Esophagus squamous epithelium (tissue), 5 donors: Measurements from ENCODE around the gene ARHGAP12. TPM values are rescaled to one million over a fixed set of nuclear protein-coding genes. Genes with fewer than 3 reads are reported as not detected.

ENCODE experiments used
- DNase-seq: peaks from one replicate; lab custom pipeline; 2025; lab: John Stamatoyannopoulos, UW
- H3K27ac ChIP-seq, 4 donors: fragments of 200-600 bp; sonication (generic); one replicate each; pipeline ENCODE4 v1.5.1; 2016 to 2019; ENCODE audit warnings: mild to moderate bottlenecking in 1 of 4
- H3K27me3 ChIP-seq, 4 donors: fragments of 200-600 bp; sonication (generic); 1 replicate in 3 of 4; 2 replicates in 1 of 4; pipeline versions ENCODE4 v1.5.1 to v1.6.0; 2017 to 2021; ENCODE audit warnings: antibody characterized with exemption in 1 of 4
- H3K36me3 ChIP-seq, 3 donors: fragments of 200-600 bp; sonication (generic); one replicate each; pipeline ENCODE4 v1.5.1; 2016 to 2019
- H3K4me1 ChIP-seq, 3 donors: fragments of 200-600 bp; sonication (generic); one replicate each; pipeline ENCODE4 v1.5.1; 2017 to 2019
- H3K4me3 ChIP-seq, 4 donors: fragments of 200-600 bp; sonication (generic); 1 replicate in 3 of 4; 2 replicates in 1 of 4; pipeline ENCODE4 v1.5.1; 2016 to 2019; ENCODE audit warnings: mild to moderate bottlenecking in 2 of 4, moderate library complexity in 1 of 4
- H3K9me3 ChIP-seq, 3 donors: fragments of 200-600 bp; sonication (generic); one replicate each; pipeline ENCODE4 v1.5.1; 2016 to 2019
- CTCF ChIP-seq, 6 experiments: fragments of 450-650 bp in 4 of 6; fragments of 200-600 bp in 2 of 6; sonication (generic) in 2 of 6; IDR thresholded peaks; one replicate each; pipeline ENCODE4 v1.5.1; 2016 to 2019; ENCODE audit warnings: antibody characterized with exemption in 6 of 6, mild to moderate bottlenecking in 4 of 6, moderate library complexity in 4 of 6
- POLR2A ChIP-seq, 4 donors: fragments of 450-650 bp; IDR thresholded peaks; one replicate each; pipeline ENCODE4 v1.6.1; 2017; ENCODE audit warnings: antibody characterized with exemption in 4 of 4, mild to moderate bottlenecking in 4 of 4, moderate library complexity in 3 of 4
- WGBS, 2 donors: methylation state at CpG; one replicate each; pipeline ENCODE4 v1.1.5; 2018; 5-methylcytosine and 5-hydroxymethylcytosine counted together
- intact Hi-C: fragments of 100-400 bp; cut with DNase I; formaldehyde crosslinking; loops from one replicate; pipeline ENCODE4 v1.15.0; 2022
- total RNA-seq, 4 donors: library from RNA; depleted of rRNA; stranded (reverse); fragments of >200 nt; gene quantifications; one replicate each; pipeline ENCODE4 v1.1.0, GENCODE V29; 2016
- donor health status: DM: yes; HTN: yes; CAD: no.

The ARHGAP12 gene
- total RNA-seq, 4 donors from 2014 or later: 8.5 to 31.3 (median 16.9) TPM

DNA sequence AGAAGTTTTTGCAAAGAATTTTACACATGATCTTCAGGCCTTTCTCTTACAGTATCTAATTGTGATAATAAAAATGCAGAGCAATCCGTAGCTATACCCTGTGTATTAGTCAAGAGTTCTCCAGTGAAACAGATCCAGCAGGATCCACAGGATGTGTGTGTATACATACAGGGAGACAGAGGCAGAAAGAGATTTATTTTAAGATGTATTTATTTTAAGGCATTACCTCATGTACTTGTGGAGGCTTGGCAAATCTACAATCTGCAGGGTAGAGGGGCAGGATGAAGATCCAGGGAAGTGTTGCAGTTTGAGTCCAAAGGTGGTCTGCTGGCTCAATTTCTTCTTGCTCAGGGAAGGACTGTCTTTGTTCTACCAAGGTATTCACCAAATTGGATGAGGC, 41.7 kb downstream of the ARHGAP12 start:
- intact Hi-C loops: no loop called here
- Histone ChIP-seq H3K27me3 (no peaks in the 10 kb centered on the region), H3K4me1 (peaks cover 0 to 13% (median 0%) of the 10 kb centered on the region in 3 donors), H3K27ac (no peak overlapping the region), H3K4me3 (no peak overlapping the region), H3K9me3 (no peaks in the 10 kb centered on the region), H3K36me3 (no peaks in the 10 kb centered on the region)
- TF ChIP-seq CTCF (IDR thresholded peaks at IDR 0.05) (no peak), POLR2A (IDR thresholded peaks at IDR 0.05) (no peak)
- DNase-seq: no peak
- 47 to 71% methylated on average over 1 of the region's 1 CpG for WGBS, 2 donors

- H3K4me3 ChIP-seq: no peak overlapping the region
- H3K27ac ChIP-seq: no peak overlapping the region
- no peak for DNase-seq
- intact Hi-C loops: no loop called here
- H3K4me1 ChIP-seq: peaks cover 0 to 13% (median 0%) of the 10 kb centered on the region in 3 donors
- no peaks in the 10 kb centered on the region for H3K36me3 ChIP-seq
- H3K9me3 ChIP-seq: no peaks in the 10 kb centered on the region
- TF ChIP-seq POLR2A (IDR thresholded peaks at IDR 0.05): no peak
- TF ChIP-seq CTCF (IDR thresholded peaks at IDR 0.05): no peak
- H3K27me3 ChIP-seq: no peaks in the 10 kb centered on the region
These were observed 42.7 kb downstream of the ARHGAP12 start for GRCh38 chr10:31885971-31886370.

DNA sequence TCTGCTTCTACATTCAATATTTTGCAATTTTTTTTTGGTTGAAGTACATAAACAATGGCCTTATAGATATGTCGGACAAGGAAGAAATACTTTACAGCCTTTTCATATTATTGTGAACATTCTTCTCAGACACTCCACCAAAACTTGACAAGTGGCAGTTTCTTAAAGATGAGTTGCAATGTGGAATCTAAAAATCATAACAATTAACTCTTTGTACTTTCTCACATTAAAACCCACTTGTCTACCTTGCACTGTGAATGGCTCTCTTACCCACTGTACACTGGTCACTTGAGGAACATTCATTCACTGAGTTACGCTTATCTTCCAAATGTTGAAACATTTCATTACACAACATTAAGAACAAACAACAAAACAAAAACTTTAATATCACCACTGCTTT, 44.2 kb downstream of the ARHGAP12 start:
- Histone ChIP-seq H3K4me1 (peaks cover 0 to 13% (median 0%) of the 10 kb centered on the region in 3 donors), H3K27ac (no peak overlapping the region), H3K4me3 (no peak overlapping the region), H3K9me3 (no peaks in the 10 kb centered on the region), H3K36me3 (no peaks in the 10 kb centered on the region), H3K27me3 (no peaks in the 10 kb centered on the region)
- intact Hi-C loops: no loop called here
- WGBS, 2 donors: 93 to 97% methylated on average over 2 of the region's 2 CpGs
- no peak for DNase-seq
- TF ChIP-seq CTCF (IDR thresholded peaks at IDR 0.05): no peak
- no peak for TF ChIP-seq POLR2A (IDR thresholded peaks at IDR 0.05)

DNA sequence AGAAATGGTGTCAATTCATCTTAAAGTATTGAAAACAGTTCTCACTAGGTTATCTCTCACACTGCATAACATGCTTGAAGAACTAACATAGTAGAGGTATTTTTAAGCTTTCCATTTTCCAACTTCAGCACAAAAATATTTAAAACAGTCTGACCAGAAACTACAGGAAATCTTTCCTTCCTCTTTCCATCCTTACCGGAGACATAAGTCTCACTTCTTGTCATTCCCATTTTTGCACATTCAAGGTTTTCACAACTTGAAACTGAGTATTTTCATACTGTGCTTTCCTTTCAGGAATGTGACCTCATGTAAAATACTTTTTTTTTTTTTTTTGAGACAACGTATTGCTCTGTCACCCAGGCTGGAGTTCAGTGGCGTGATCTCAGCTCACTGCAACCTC, 45.2 kb downstream of the ARHGAP12 start:
- no peak for DNase-seq
- H3K27ac ChIP-seq: no peak overlapping the region
- no peaks in the 10 kb centered on the region for H3K9me3 ChIP-seq
- no peaks in the 10 kb centered on the region for H3K27me3 ChIP-seq
- TF ChIP-seq CTCF (IDR thresholded peaks at IDR 0.05) (no peak), POLR2A (IDR thresholded peaks at IDR 0.05) (no peak)
- intact Hi-C loops: no loop called here
- H3K4me1 ChIP-seq: peaks cover 0 to 6% (median 0%) of the 10 kb centered on the region in 3 donors
- H3K4me3 ChIP-seq: no peak overlapping the region
- H3K36me3 ChIP-seq: no peaks in the 10 kb centered on the region
- 54 to 85% methylated on average over 3 of the region's 3 CpGs for WGBS, 2 donors

DNA sequence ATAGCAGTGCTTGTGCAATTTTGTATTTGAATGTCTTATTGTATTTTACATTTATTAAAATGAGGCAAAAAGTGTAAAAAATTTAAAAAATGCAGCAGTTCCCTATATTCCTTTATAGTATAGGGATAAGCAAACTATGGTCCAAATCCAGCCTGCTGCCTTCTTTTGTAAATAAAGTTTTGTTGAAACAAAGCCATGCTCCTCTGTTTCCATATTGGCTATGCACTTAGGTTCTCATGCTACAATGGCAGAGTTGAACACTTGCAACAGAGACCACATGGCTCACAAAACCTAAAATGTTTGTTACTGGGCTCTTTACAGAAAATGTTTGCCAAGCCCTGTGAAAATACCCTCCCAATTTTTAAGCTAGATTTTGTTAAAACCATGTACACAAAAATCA, 50.1 kb downstream of the ARHGAP12 start:
- Histone ChIP-seq H3K4me3 (no peak overlapping the region), H3K4me1 (peaks cover 0 to 19% (median 0%) of the 10 kb centered on the region in 3 donors), H3K9me3 (no peaks in the 10 kb centered on the region), H3K27me3 (no peaks in the 10 kb centered on the region), H3K36me3 (no peaks in the 10 kb centered on the region), H3K27ac (no peak overlapping the region)
- TF ChIP-seq POLR2A (IDR thresholded peaks at IDR 0.05) (no peak), CTCF (IDR thresholded peaks at IDR 0.05) (no peak)
- DNase-seq: no peak
- intact Hi-C loops: no loop called here
